Osteoblast (primary cell): Measurements from ENCODE around the gene SERINC1. TPM values are rescaled to one million over a fixed set of nuclear protein-coding genes. Genes with fewer than 3 reads are reported as not detected.

Experiments used
- DNase-seq: peaks from one replicate; pipeline ENCODE4 v3.0.0; 2011; ENCODE audit warnings: low spot score, mixed read lengths; ENCODE audit not compliant: insufficient read length; ENCODE audit errors: missing footprints
- H2AFZ ChIP-seq: 2 replicates; pipeline ENCODE4 v1.6.0; 2011; ENCODE audit warnings: mild to moderate bottlenecking, low read length
- H3K27ac ChIP-seq: 2 replicates; pipeline ENCODE4 v1.5.1; 2011; ENCODE audit warnings: mild to moderate bottlenecking, low read depth, low read length, moderate library complexity
- H3K27me3 ChIP-seq: 2 replicates; pipeline ENCODE4 v1.6.0; 2012; ENCODE audit warnings: mild to moderate bottlenecking, control low read depth, inconsistent platforms, low read length, moderate library complexity; ENCODE audit not compliant: insufficient read depth
- H3K36me3 ChIP-seq: 2 replicates; pipeline ENCODE4 v1.5.1; 2011; ENCODE audit warnings: mild to moderate bottlenecking, low read length, control low read depth, moderate library complexity; ENCODE audit not compliant: insufficient read depth
- H3K4me1 ChIP-seq: 2 replicates; pipeline ENCODE4 v1.5.1; 2011; ENCODE audit warnings: mild to moderate bottlenecking, low read length, control low read depth, moderate library complexity; ENCODE audit not compliant: insufficient read depth
- H3K4me2 ChIP-seq: 2 replicates; pipeline ENCODE4 v1.6.0; 2011; ENCODE audit warnings: mild to moderate bottlenecking, low read length; ENCODE audit not compliant: insufficient read depth
- H3K4me3 ChIP-seq: fragments of 200-600 bp; sonication (generic); 3 replicates; pipeline ENCODE4 v1.5.1; 2012; ENCODE audit warnings: mild to moderate bottlenecking, low read length, inconsistent platforms; ENCODE audit not compliant: insufficient read depth
- H3K79me2 ChIP-seq: 2 replicates; pipeline ENCODE4 v1.6.0; 2012; ENCODE audit warnings: mild to moderate bottlenecking, low read length, control low read depth, inconsistent platforms; ENCODE audit not compliant: insufficient read depth
- H3K9me3 ChIP-seq: 2 replicates; pipeline ENCODE4 v1.5.1; 2011; ENCODE audit warnings: low read depth, low read length, control low read depth
- H4K20me1 ChIP-seq: 2 replicates; pipeline ENCODE4 v1.6.0; 2012; ENCODE audit warnings: mild to moderate bottlenecking, low read length, control low read depth; ENCODE audit not compliant: insufficient read depth
- CTCF ChIP-seq: IDR thresholded peaks from 2 replicates; pipeline ENCODE4 v1.5.1; 2011; ENCODE audit warnings: mild to moderate bottlenecking, low read depth, low read length, moderate library complexity; ENCODE audit errors: extremely low read depth
- total RNA-seq: library from RNA; depleted of rRNA; stranded (reverse); fragments of >200 nt; gene quantifications from 2 replicates; pipeline ENCODE4 v1.2.3, GENCODE V29; 2012

SERINC1 gene
- total RNA-seq, 1 donor: 247 TPM

GRCh38 chr6:122399348-122400120 is 72.1 kb downstream of the SERINC1 start, which contains the start of gene HSF2:
Gene HSF2, plus strand, starts transcription at chr6:122399652. Its CDS starts 86 bp downstream, at chr6:122399738.
- Histone ChIP-seq H3K27me3 (no peaks in the 10 kb centered on the region), H3K4me2 (peak within 1 kb of the TSS; percentile 93), H3K27ac (peak within 1 kb of the TSS; percentile 89), H3K9me3 (no peaks in the 10 kb centered on the region), H3K79me2 (peaks cover 51% of the 10 kb centered on the region), H4K20me1 (peaks cover 16% of the 10 kb centered on the region), H3K4me1 (peaks cover 15% of the 10 kb centered on the region), H3K36me3 (no peaks in the 10 kb centered on the region), H2AFZ (peak within 1 kb of the TSS; percentile 99), H3K4me3 (peak within 1 kb of the TSS; percentile 98)
- peak; percentile 99 for DNase-seq
- no peak for TF ChIP-seq CTCF

- DNase-seq: no peak
- no peaks in the 10 kb centered on the region for H3K36me3 ChIP-seq
- no peaks in the 10 kb centered on the region for H3K27me3 ChIP-seq
- no peak for TF ChIP-seq CTCF
- peaks cover 15% of the 10 kb centered on the region for H3K4me1 ChIP-seq
- H2AFZ ChIP-seq: peak overlapping the region; percentile 80
- H3K4me3 ChIP-seq: peak overlapping the region; percentile 48
- no peaks in the 10 kb centered on the region for H3K9me3 ChIP-seq
- peak overlapping the region; percentile 68 for H3K27ac ChIP-seq
- peaks cover 45% of the 10 kb centered on the region for H3K79me2 ChIP-seq
- H3K4me2 ChIP-seq: peak overlapping the region; percentile 75
- peaks cover 16% of the 10 kb centered on the region for H4K20me1 ChIP-seq
These were observed 72.6 kb downstream of the SERINC1 start for GRCh38 chr6:122399055-122399347.

- Histone ChIP-seq H3K36me3 (no peaks in the 10 kb centered on the region), H3K4me2 (no peak overlapping the region), H3K27ac (no peak overlapping the region), H3K79me2 (no peaks in the 10 kb centered on the region), H3K4me3 (no peak overlapping the region), H3K9me3 (no peaks in the 10 kb centered on the region), H3K4me1 (peaks cover 5% of the 10 kb centered on the region), H2AFZ (no peak overlapping the region), H3K27me3 (peaks cover 1% of the 10 kb centered on the region), H4K20me1 (no peaks in the 10 kb centered on the region)
- DNase-seq: no peak
- no peak for TF ChIP-seq CTCF
These were observed 77.6 kb downstream of the SERINC1 start for GRCh38 chr6:122394016-122394415.

- Histone ChIP-seq H3K79me2 (no peaks in the 10 kb centered on the region), H4K20me1 (no peaks in the 10 kb centered on the region), H3K27me3 (peaks cover 3% of the 10 kb centered on the region), H3K9me3 (no peaks in the 10 kb centered on the region), H3K4me3 (no peak overlapping the region), H2AFZ (no peak overlapping the region), H3K27ac (no peak overlapping the region), H3K4me2 (no peak overlapping the region), H3K4me1 (no peaks in the 10 kb centered on the region), H3K36me3 (no peaks in the 10 kb centered on the region)
- peak; percentile 46 for DNase-seq
- TF ChIP-seq CTCF: no peak
These were observed 78.2 kb downstream of the SERINC1 start for GRCh38 chr6:122393351-122393896.
